HepG2 (cell line): ENCODE measurements around the gene ATAD1. TPM values are rescaled to one million over a fixed set of nuclear protein-coding genes. Genes with fewer than 3 reads are reported as not detected.

Experiments
- ATRX ChIP-seq: sonication (generic); formaldehyde crosslinking; IDR thresholded peaks from 2 replicates; pipeline ENCODE4 v1.4.0; 2020; ENCODE audit warnings: missing genetic modification reagents, borderline replicate concordance
- FIP1L1 ChIP-seq: fragments of 200-400 bp; formaldehyde crosslinking; IDR thresholded peaks from 2 replicates; pipeline ENCODE4 v1.6.1; 2018; ENCODE audit warnings: low read depth, mild to moderate bottlenecking, low read length, moderate library complexity, borderline replicate concordance; ENCODE audit not compliant: insufficient read depth
- FOXA3 ChIP-seq: IDR thresholded peaks from 2 replicates; pipeline ENCODE4 v1.6.1; 2016; ENCODE audit warnings: missing genetic modification reagents, missing compliant biosample characterization
- KAT2B ChIP-seq: fragments of 150-350 bp; IDR thresholded peaks from 2 replicates; pipeline ENCODE4 v1.6.1; 2014; ENCODE audit warnings: low read depth, low read length, borderline replicate concordance
- PITX1 ChIP-seq: sonication (generic); formaldehyde crosslinking; IDR thresholded peaks from 2 replicates; pipeline ENCODE4 v1.5.1; 2020; ENCODE audit warnings: mild to moderate bottlenecking, missing genetic modification reagents
- RAD21 ChIP-seq: fragments of 450-650 bp; formaldehyde crosslinking; IDR thresholded peaks from 2 replicates; pipeline ENCODE4 v1.5.0; 2020; ENCODE audit warnings: mild to moderate bottlenecking
- THAP9 ChIP-seq: sonication (generic); formaldehyde crosslinking; IDR thresholded peaks from 2 replicates; pipeline ENCODE4; 2020; ENCODE audit warnings: missing genetic modification reagents, mild to moderate bottlenecking, borderline replicate concordance
- ZHX1 ChIP-seq: sonication (generic); formaldehyde crosslinking; IDR thresholded peaks from 2 replicates; pipeline ENCODE4 v1.8.1; 2022; ENCODE audit warnings: low read depth, mild to moderate bottlenecking, missing genetic modification reagents
- ZNF275 ChIP-seq: sonication (generic); formaldehyde crosslinking; IDR thresholded peaks from 2 replicates; pipeline ENCODE4 v1.8.0; 2022; ENCODE audit warnings: missing genetic modification reagents, mild to moderate bottlenecking, inconsistent platforms, borderline replicate concordance
- ZNF317 ChIP-seq: sonication (generic); formaldehyde crosslinking; IDR thresholded peaks from 2 replicates; pipeline ENCODE4 v1.5.0; 2020; ENCODE audit warnings: mild to moderate bottlenecking, missing genetic modification reagents
- ZNF598 ChIP-seq: sonication (generic); formaldehyde crosslinking; IDR thresholded peaks from 2 replicates; pipeline ENCODE4 v1.5.1; 2020; ENCODE audit warnings: mild to moderate bottlenecking, missing genetic modification reagents, borderline replicate concordance
- ZNF646 ChIP-seq: sonication (generic); formaldehyde crosslinking; IDR thresholded peaks from 2 replicates; pipeline ENCODE4 v1.9.0; 2021; ENCODE audit warnings: mild to moderate bottlenecking, missing genetic modification reagents
- ZNF674 ChIP-seq: sonication (generic); formaldehyde crosslinking; IDR thresholded peaks from 2 replicates; pipeline ENCODE4 v1.5.0; 2020; ENCODE audit warnings: low read depth, mild to moderate bottlenecking, missing genetic modification reagents
- ZNF678 ChIP-seq: sonication (generic); formaldehyde crosslinking; IDR thresholded peaks from 2 replicates; pipeline ENCODE4 v1.4.0; 2020; ENCODE audit warnings: mild to moderate bottlenecking, missing genetic modification reagents
- polyA plus RNA-seq, 8 experiments: library from polyadenylated mRNA; depleted of rRNA in 3 of 8; stranded (reverse) in 7 of 8; unstranded in 1 of 8; fragments of >200 nt; fragmentation: Illumina TruSeq in 4 of 8; extraction: Trizol in 4 of 8; gene quantifications; 2 replicates each; pipeline versions ENCODE4 v1.2.1 to v1.2.3, GENCODE V29; 2011 to 2016; ENCODE audit warnings: low read depth in 4 of 8, missing spikeins in 1 of 8, mixed read lengths in 1 of 8; ENCODE audit not compliant: insufficient read depth in 1 of 8
- total RNA-seq, 5 experiments: library from RNA; depleted of rRNA; stranded (reverse); fragments of >200 nt; fragmentation: Illumina TruSeq; extraction: Trizol; gene quantifications; 2 replicates each; pipeline ENCODE4 v1.2.3, GENCODE V29; 2016; ENCODE audit warnings: low read depth in 1 of 5

ATAD1 gene
- total and polyA plus RNA-seq, 2 of the 13 experiments (the other 11 are each of a cell fraction or from before 2014, with no cell fraction given) = 14.9 to 28.2 TPM

GRCh38 chr10:87863053-87863943 is 45.3 kb upstream of the ATAD1 start, which contains the start of the genes KLLN and PTEN (continued):
- TF ChIP-seq FIP1L1 (no peak), ZNF317 (no peak), ZHX1 (peak; percentile 93), THAP9 (no peak), FOXA3 (CRISPR knock-in tag) (peak; percentile 65), KAT2B (no peak; the same call in 1 of the 2 replicates), PITX1 (CRISPR knock-in tag) (0 out of 2 replicates have a peak, but pooled peaks have one; percentile 34), ZNF275 (no peak), ZNF678 (CRISPR knock-in tag) (peak; percentile 84; the same call in 1 of the 2 replicates), ZNF646 (CRISPR knock-in tag) (no peak), ZNF674 (CRISPR knock-in tag) (peak; percentile 55; the same call in 1 of the 2 replicates), ZNF598 (CRISPR knock-in tag) (no peak), ATRX (CRISPR knock-in tag) (no peak), RAD21 (CRISPR knock-in tag) (peak; percentile 35; the same call in 1 of the 2 replicates)
